Endothelial cell of umbilical vein (primary cell): ENCODE results near the gene NUPR2. TPM values are rescaled to one million over a fixed set of nuclear protein-coding genes. Genes with fewer than 3 reads are reported as not detected.
"Not testable (repeated sequence)": the region's sequence is repeated elsewhere in the genome, so short reads cannot be mapped to it uniquely, and the experiment has no call there.

Experiments used
- BruUV-seq: library from RNA; stranded (reverse); fragments of 400-500 nt; replicated peaks from 2 replicates; lab custom pipeline; 2021; lab: Mats Ljungman, UMichigan
- CTCF ChIA-PET: fragments of 300-600, 350-600 bp; sonication (Branson Sonifier 250); formaldehyde crosslinking; loops from one replicate; lab custom pipeline; 2021; ENCODE audit warnings: antibody characterized with exemption, inconsistent platforms; lab: Charles Lee
- POLR2A ChIA-PET: fragments of 300-600, 350-600 bp; sonication (Branson Sonifier 250); formaldehyde crosslinking; loops from one replicate; lab custom pipeline; 2021; ENCODE audit warnings: antibody characterized with exemption, inconsistent platforms; lab: Charles Lee
- DNase-seq: peaks from one replicate; pipeline ENCODE4 v3.0.0-alpha.2; 2011; ENCODE audit warnings: low read depth, low spot score
- FAIRE-seq: peaks from 2 replicates; lab custom pipeline; 2011; peaks lifted over from hg19 to GRCh38; lab: Jason Lieb, UNC
- H2AFZ ChIP-seq: 2 replicates; pipeline ENCODE4 v1.6.0; 2012; ENCODE audit warnings: low read depth, low read length, control low read depth, inconsistent platforms
- H3K27ac ChIP-seq: 2 replicates; pipeline ENCODE4 v1.5.1; 2011; ENCODE audit warnings: low read depth, mild to moderate bottlenecking, control low read depth, low read length, moderate library complexity; ENCODE audit not compliant: insufficient read depth
- H3K27me3 ChIP-seq, 2 experiments: 2 replicates each; pipeline versions ENCODE4 v1.6.0 to v1.6.1; 2011; ENCODE audit warnings: low read length in 2 of 2, mixed read lengths in 1 of 2; ENCODE audit not compliant: control insufficient read depth in 2 of 2, insufficient read depth in 2 of 2
- H3K36me3 ChIP-seq, 2 experiments: 2 replicates in 1 of 2; 3 replicates in 1 of 2; pipeline ENCODE4 v1.5.1; 2011; ENCODE audit warnings: low read length in 2 of 2, mild to moderate bottlenecking in 1 of 2, moderate library complexity in 1 of 2; ENCODE audit not compliant: control insufficient read depth in 2 of 2, insufficient read depth in 2 of 2; ENCODE audit errors: extremely low read depth in 1 of 2
- H3K4me1 ChIP-seq: 3 replicates; pipeline ENCODE4 v1.5.1; 2011; ENCODE audit warnings: mild to moderate bottlenecking, low read length; ENCODE audit not compliant: control insufficient read depth, insufficient read depth; ENCODE audit errors: extremely low read depth
- H3K4me2 ChIP-seq: 2 replicates; pipeline ENCODE4 v1.6.1; 2011; ENCODE audit warnings: low read length, control low read depth, mixed read lengths; ENCODE audit not compliant: insufficient read depth
- H3K4me3 ChIP-seq, 3 experiments: fragments of 200-600 bp in 1 of 3; sonication (generic), shearing (Covaris generic) in 1 of 3; replicated peaks in 1 of 3; 2 replicates each; pipeline ENCODE4 v1.5.1; 2011 to 2016; ENCODE audit warnings: control low read depth in 3 of 3, low read length in 3 of 3, mild to moderate bottlenecking in 2 of 3, inconsistent platforms in 1 of 3, low read depth in 1 of 3, moderate library complexity in 1 of 3; ENCODE audit not compliant: insufficient read depth in 1 of 3
- H3K79me2 ChIP-seq: 2 replicates; pipeline ENCODE4 v1.6.0; 2012; ENCODE audit warnings: low read length, inconsistent platforms; ENCODE audit not compliant: control insufficient read depth, insufficient read depth
- H3K9ac ChIP-seq: replicated peaks from 2 replicates; pipeline ENCODE3; 2011; ENCODE audit warnings: low read length, control low read depth; ENCODE audit not compliant: insufficient read depth; ENCODE audit errors: extremely low read depth
- H3K9me1 ChIP-seq: replicated peaks from 3 replicates; pipeline ENCODE4 v1.6.0; 2011; ENCODE audit warnings: mild to moderate bottlenecking, low read length; ENCODE audit not compliant: control insufficient read depth, insufficient read depth; ENCODE audit errors: extremely low read depth
- H3K9me3 ChIP-seq: replicated peaks from 2 replicates; pipeline ENCODE4 v1.5.1; 2012; ENCODE audit warnings: low read length, inconsistent platforms; ENCODE audit not compliant: control insufficient read depth, insufficient read depth
- H4K20me1 ChIP-seq: replicated peaks from 2 replicates; pipeline ENCODE3; 2011; ENCODE audit warnings: mild to moderate bottlenecking, low read length; ENCODE audit not compliant: control insufficient read depth, insufficient read depth; ENCODE audit errors: extremely low read depth
- EZH2 ChIP-seq: IDR thresholded peaks from 2 replicates; pipeline ENCODE4 v1.6.1; 2012; ENCODE audit warnings: borderline replicate concordance, low read depth, mild to moderate bottlenecking, moderate library complexity, low read length, inconsistent platforms; ENCODE audit not compliant: severe bottlenecking
- FOS ChIP-seq: IDR thresholded peaks from 2 replicates; pipeline ENCODE4 v1.6.1; 2011; ENCODE audit warnings: mild to moderate bottlenecking, low read length, moderate library complexity, borderline replicate concordance; ENCODE audit not compliant: insufficient read depth
- GATA2 ChIP-seq: IDR thresholded peaks from 2 replicates; pipeline ENCODE4 v1.7.0; 2011; ENCODE audit warnings: low read depth, mild to moderate bottlenecking, moderate library complexity, mixed read lengths, low read length; ENCODE audit not compliant: insufficient read length, insufficient read depth
- JUN ChIP-seq: IDR thresholded peaks from 2 replicates; pipeline ENCODE4 v1.6.1; 2011; ENCODE audit warnings: borderline replicate concordance, low read depth; ENCODE audit not compliant: insufficient read length, insufficient read depth
- MYC ChIP-seq: IDR thresholded peaks from one replicate; pipeline ENCODE4 v1.6.1; 2011; ENCODE audit warnings: mild to moderate bottlenecking, low read depth, low read length
- POLR2A ChIP-seq: IDR thresholded peaks from 2 replicates; pipeline ENCODE4 v1.6.1; 2012; ENCODE audit warnings: low read depth, mild to moderate bottlenecking, control low read depth, low read length
- POLR2AphosphoS5 ChIP-seq: IDR thresholded peaks from 2 replicates; pipeline ENCODE4 v1.6.1; 2012; ENCODE audit warnings: low read depth, mild to moderate bottlenecking, control low read depth, low read length, moderate library complexity; ENCODE audit not compliant: insufficient read depth
- dilution Hi-C: fragments of 300-500 bp; cut with MboI; formaldehyde crosslinking; loops from one replicate; pipeline ENCODE4 v1.15.0; 2019; ENCODE audit warnings: low sequenced_read_pairs; ENCODE audit not compliant: extremely low pct_ligation_motif_present
- intact Hi-C: fragments of 100-400 bp; cut with micrococcal nuclease; formaldehyde crosslinking; loops from one replicate; pipeline ENCODE4 v1.10.0; 2022
- polyA plus RNA-seq, 4 experiments: library from polyadenylated mRNA; depleted of rRNA in 3 of 4; stranded (reverse) in 3 of 4; unstranded in 1 of 4; fragments of >200 nt; gene quantifications; 2 replicates each; pipeline versions ENCODE4 v1.2.1 to v1.2.3, GENCODE V29; 2011 to 2012; ENCODE audit warnings: missing spikeins in 1 of 4
- total RNA-seq: library from RNA; stranded (reverse); gene quantifications from 2 replicates; pipeline ENCODE4 v1.2.3, GENCODE V29; 2021
- TF ChIP-seq, protein P1 (sequence below), 2 donors: IDR thresholded peaks; 1 replicate in 1 of 2; 2 replicates in 1 of 2; pipeline ENCODE4 v1.5.1; 2011; ENCODE audit warnings: low read length in 2 of 2, mild to moderate bottlenecking in 2 of 2, moderate library complexity in 2 of 2, control low read depth in 1 of 2, inconsistent platforms in 1 of 2, low read depth in 1 of 2; ENCODE audit not compliant: insufficient read depth in 1 of 2; ENCODE audit errors: extremely low read depth in 1 of 2
- TF ChIP-seq, protein P2 (sequence below): IDR thresholded peaks from 2 replicates; pipeline ENCODE4 v1.6.1; 2011; ENCODE audit not compliant: insufficient read depth, insufficient read length

The NUPR2 gene
- total and polyA plus RNA-seq, 2 donors (not counting 3 experiments of a cell fraction or from before 2014, with no cell fraction given), result not detected

DNA sequence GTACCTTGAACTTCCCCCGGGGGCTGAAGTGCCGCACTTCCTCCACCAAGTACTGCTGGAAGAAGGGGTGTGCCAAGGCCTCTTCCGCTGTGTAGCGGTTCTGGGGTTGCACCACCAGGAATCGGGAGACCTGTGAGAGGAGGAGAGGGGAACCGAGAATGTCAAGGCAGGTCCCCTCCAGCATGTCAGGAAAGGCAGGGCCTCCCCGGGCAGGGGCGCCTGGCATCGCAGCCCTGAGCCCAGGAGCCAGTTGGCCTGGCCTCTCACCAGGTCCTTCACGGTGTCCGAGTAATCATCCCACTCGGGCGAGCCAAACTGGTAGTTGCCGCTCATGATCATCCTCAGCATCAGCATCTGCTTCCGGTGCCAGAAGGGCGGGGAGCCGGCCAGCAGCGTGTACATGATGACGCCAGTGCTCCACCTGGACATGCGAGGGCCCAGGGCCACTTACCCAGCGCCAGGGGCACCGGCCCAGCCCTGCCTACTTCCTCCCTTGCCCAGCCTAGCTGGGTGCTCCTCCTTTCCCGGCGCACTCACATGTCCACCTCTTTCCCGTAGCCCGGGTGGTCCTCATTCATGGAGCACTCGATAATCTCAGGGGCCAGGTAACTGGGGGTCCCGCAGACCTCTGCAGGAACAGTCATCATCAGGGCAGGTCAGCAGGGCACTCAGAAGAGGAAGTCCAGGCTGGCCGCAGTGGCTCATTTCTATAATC lies 34.4 kb downstream of the NUPR2 start:
- Histone ChIP-seq H3K79me2 (no peaks in the 10 kb centered on the region), H4K20me1 (no peaks in the 10 kb centered on the region), H3K4me3 (no peak overlapping the region), H3K36me3 (peaks cover 0 to 2% of the 10 kb centered on the region in 2 experiments), H2AFZ (no peak overlapping the region), H3K4me1 (peaks cover 21% of the 10 kb centered on the region), H3K9ac (no peak overlapping the region), H3K9me3 (no peaks in the 10 kb centered on the region), H3K27me3 (no peaks in the 10 kb centered on the region), H3K4me2 (no peak overlapping the region), H3K27ac (no peak overlapping the region), H3K9me1 (no peaks in the 10 kb centered on the region)
- TF ChIP-seq, protein P1, sequence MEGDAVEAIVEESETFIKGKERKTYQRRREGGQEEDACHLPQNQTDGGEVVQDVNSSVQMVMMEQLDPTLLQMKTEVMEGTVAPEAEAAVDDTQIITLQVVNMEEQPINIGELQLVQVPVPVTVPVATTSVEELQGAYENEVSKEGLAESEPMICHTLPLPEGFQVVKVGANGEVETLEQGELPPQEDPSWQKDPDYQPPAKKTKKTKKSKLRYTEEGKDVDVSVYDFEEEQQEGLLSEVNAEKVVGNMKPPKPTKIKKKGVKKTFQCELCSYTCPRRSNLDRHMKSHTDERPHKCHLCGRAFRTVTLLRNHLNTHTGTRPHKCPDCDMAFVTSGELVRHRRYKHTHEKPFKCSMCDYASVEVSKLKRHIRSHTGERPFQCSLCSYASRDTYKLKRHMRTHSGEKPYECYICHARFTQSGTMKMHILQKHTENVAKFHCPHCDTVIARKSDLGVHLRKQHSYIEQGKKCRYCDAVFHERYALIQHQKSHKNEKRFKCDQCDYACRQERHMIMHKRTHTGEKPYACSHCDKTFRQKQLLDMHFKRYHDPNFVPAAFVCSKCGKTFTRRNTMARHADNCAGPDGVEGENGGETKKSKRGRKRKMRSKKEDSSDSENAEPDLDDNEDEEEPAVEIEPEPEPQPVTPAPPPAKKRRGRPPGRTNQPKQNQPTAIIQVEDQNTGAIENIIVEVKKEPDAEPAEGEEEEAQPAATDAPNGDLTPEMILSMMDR (IDR thresholded peaks at IDR 0.05; ENCODE audit: extremely low read depth in 1 of 2, insufficient read depth in 1 of 2, low read depth in 1 of 2, low read length in 2 of 2), result no peak
- TF ChIP-seq, protein P2, sequence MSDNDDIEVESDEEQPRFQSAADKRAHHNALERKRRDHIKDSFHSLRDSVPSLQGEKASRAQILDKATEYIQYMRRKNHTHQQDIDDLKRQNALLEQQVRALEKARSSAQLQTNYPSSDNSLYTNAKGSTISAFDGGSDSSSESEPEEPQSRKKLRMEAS, result no peak
- TF ChIP-seq POLR2AphosphoS5 (no peak), EZH2 (no peak), JUN (no peak), POLR2A (no peak), GATA2 (no peak), FOS (no peak), MYC (no peak)
- dilution Hi-C loops, result no loop called here
- no peak for DNase-seq
- POLR2A ChIA-PET, result no interaction called here
- CTCF ChIA-PET, result interaction anchor here (3.7 kb wide), 1 partner anchor 11 kb away, joined by 15 read pairs; the partner anchor contains the start of gene PHKG1
- BruUV-seq, result no TSS peak
- no peak for FAIRE-seq
- intact Hi-C loops, result no loop called here

DNA sequence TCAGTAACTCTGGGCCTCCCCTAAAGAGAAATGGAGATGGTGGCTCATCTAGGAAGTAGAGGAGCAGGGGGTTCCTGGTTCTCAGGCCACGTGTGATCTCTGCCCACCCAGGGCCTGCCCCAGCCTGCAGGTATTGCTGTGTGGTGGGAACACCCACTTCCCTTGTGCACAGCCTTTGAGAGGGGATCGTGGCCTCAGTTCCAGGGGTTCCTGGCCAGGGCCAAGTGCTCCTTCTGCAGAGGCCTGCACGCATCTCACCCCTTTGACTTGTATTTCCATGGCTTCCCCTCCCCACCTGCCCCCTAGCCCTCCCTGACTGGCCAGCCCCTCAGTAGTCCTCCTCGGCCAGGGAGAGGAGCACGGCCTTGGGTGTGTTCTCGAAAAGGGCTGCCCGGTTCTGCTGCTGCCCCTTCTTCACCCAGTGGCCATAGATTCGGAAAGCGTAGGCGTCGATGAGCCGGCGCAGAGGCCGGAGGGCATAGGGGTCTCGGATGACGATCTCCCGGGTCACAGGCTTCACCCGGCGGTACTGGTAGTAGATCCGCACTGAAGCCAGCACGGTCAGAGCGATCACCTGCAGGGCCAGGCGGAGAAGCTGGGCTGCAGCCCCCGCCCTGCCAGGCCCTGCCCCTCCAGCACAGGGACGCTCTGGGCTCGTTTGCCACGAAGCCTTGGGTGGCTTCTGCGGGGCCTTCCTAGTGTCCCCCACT lies 35.3 kb downstream of the NUPR2 start:
- H3K9ac ChIP-seq, H3K9me1 ChIP-seq, H3K79me2 ChIP-seq, H3K27me3 ChIP-seq, H3K4me3 ChIP-seq, intact Hi-C loops, DNase-seq, H4K20me1 ChIP-seq, H3K36me3 ChIP-seq, FAIRE-seq, H3K9me3 ChIP-seq, BruUV-seq, H2AFZ ChIP-seq, H3K4me2 ChIP-seq, dilution Hi-C loops: not testable (repeated sequence)
- CTCF ChIA-PET, result interaction anchor here (0.7 to 3.1 kb wide), 5 partner anchors 8 to 531 kb away, joined by 3 to 49 read pairs (median 10); partner anchors contain the start of gene PHKG1
- POLR2A ChIA-PET, result interaction anchor here (1.1 kb wide), 1 partner anchor 11 kb away, joined by 4 read pairs; no protein-coding TSS in a partner anchor
- peak overlapping the region; percentile 73 for H3K27ac ChIP-seq
- peaks cover 26% of the 10 kb centered on the region for H3K4me1 ChIP-seq
